ENCODE measurements around the gene TFDP2. TPM values are rescaled to one million over a fixed set of nuclear protein-coding genes. Genes with fewer than 3 reads are reported as not detected.
"Not testable (repeated sequence)": the region's sequence is repeated elsewhere in the genome, so short reads cannot be mapped to it uniquely, and the experiment has no call there.

The TFDP2 gene
- total and polyA plus RNA-seq, 4 donors: 13.3 to 62.5 (median 27.8) TPM

DNA sequence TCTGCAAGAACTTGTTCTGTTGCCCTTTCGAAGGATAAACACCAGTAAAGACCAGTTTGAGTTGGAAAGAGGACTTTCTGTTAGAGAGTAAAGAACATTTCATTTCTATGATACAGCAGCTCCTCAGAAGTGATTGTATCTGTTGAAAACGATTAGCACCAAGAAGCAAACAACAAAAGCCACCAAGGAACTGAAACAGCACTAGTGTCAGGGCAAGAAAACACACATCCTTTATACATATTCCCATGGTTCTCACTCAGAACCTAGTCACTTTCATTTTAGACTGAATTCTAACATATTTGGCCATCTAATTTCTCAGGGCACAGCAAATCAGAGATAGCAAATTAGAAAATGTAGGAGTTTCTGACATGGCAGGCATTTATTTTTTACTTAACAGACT, 156.8 kb downstream of the TFDP2 start:
- ATAC-seq (ENCODE audit: low FRiP score) (no peak), DNase-seq (no peak)
- H3K27ac ChIP-seq (ENCODE audit: low read depth in 1 of 2, low read length in 2 of 2): no peak overlapping the region
- intact Hi-C loops (cut with DNase I): no loop called here
- H3K4me1 ChIP-seq (ENCODE audit: control insufficient read depth in 1 of 2, insufficient read depth in 2 of 2, low read length in 2 of 2): peaks cover 0 to 1% of the 10 kb centered on the region in 2 donors
- H3K9me3 ChIP-seq (ENCODE audit: control insufficient read depth, low read length): no peaks in the 10 kb centered on the region
- H3K27me3 ChIP-seq (ENCODE audit: control insufficient read depth in 1 of 2, insufficient read depth in 2 of 2, low read length in 1 of 2): no peaks in the 10 kb centered on the region
- H3K4me3 ChIP-seq (ENCODE audit: low read length in 2 of 2): no peak overlapping the region
- 81 to 91% methylated on average over 2 of the region's 2 CpGs for WGBS, 2 donors
- H3K36me3 ChIP-seq (ENCODE audit: control insufficient read depth in 1 of 2, insufficient read depth in 2 of 2, low read length in 1 of 2): peaks cover 0 to 4% of the 10 kb centered on the region in 2 donors

- Histone ChIP-seq H3K36me3 (ENCODE audit: control insufficient read depth in 1 of 2, insufficient read depth in 2 of 2, low read length in 1 of 2) (peaks cover 0 to 4% of the 10 kb centered on the region in 2 donors), H3K4me3 (ENCODE audit: low read length in 2 of 2) (no peak overlapping the region), H3K4me1 (ENCODE audit: control insufficient read depth in 1 of 2, insufficient read depth in 2 of 2, low read length in 2 of 2) (no peaks in the 10 kb centered on the region), H3K27me3 (ENCODE audit: control insufficient read depth in 1 of 2, insufficient read depth in 2 of 2, low read length in 1 of 2) (no peaks in the 10 kb centered on the region), H3K9me3 (ENCODE audit: control insufficient read depth, low read length) (no peaks in the 10 kb centered on the region), H3K27ac (ENCODE audit: low read depth in 1 of 2, low read length in 2 of 2) (no peak overlapping the region)
- ATAC-seq (ENCODE audit: low FRiP score) (no peak), DNase-seq (no peak)
- intact Hi-C loops (cut with DNase I): no loop called here
- WGBS, 2 donors: 78 to 84% methylated on average over 2 of the region's 2 CpGs
Measured at GRCh38 chr3:141986548-141987107, 162.7 kb downstream of the TFDP2 start.

GRCh38 chr3:141981084-141981483, 168.3 kb downstream of the TFDP2 start:
- Histone ChIP-seq H3K36me3 (ENCODE audit: control insufficient read depth in 1 of 2, insufficient read depth in 2 of 2, low read length in 1 of 2) (peaks cover 0 to 3% of the 10 kb centered on the region in 2 donors), H3K4me1 (ENCODE audit: control insufficient read depth in 1 of 2, insufficient read depth in 2 of 2, low read length in 2 of 2) (no peaks in the 10 kb centered on the region), H3K4me3 (ENCODE audit: low read length in 2 of 2) (no peak overlapping the region), H3K27me3 (ENCODE audit: control insufficient read depth in 1 of 2, insufficient read depth in 2 of 2, low read length in 1 of 2) (no peaks in the 10 kb centered on the region), H3K27ac (ENCODE audit: low read depth in 1 of 2, low read length in 2 of 2) (no peak overlapping the region), H3K9me3 (ENCODE audit: control insufficient read depth, low read length) (no peaks in the 10 kb centered on the region)
- 97% methylated on average over 3 of the region's 3 CpGs for WGBS, 2 donors
- intact Hi-C loops (cut with DNase I): no loop called here
- no peak for DNase-seq
- no peak for ATAC-seq (ENCODE audit: low FRiP score)

- Histone ChIP-seq H3K9me3 (ENCODE audit: control insufficient read depth, low read length) (no peaks in the 10 kb centered on the region), H3K4me1 (ENCODE audit: control insufficient read depth in 1 of 2, insufficient read depth in 2 of 2, low read length in 2 of 2) (no peaks in the 10 kb centered on the region), H3K27me3 (ENCODE audit: control insufficient read depth in 1 of 2, insufficient read depth in 2 of 2, low read length in 1 of 2) (no peaks in the 10 kb centered on the region), H3K27ac (ENCODE audit: low read depth in 1 of 2, low read length in 2 of 2) (no peak overlapping the region), H3K4me3 (ENCODE audit: low read length in 2 of 2) (no peak overlapping the region), H3K36me3 (ENCODE audit: control insufficient read depth in 1 of 2, insufficient read depth in 2 of 2, low read length in 1 of 2) (peaks cover 0 to 3% of the 10 kb centered on the region in 2 donors)
- ATAC-seq (ENCODE audit: low FRiP score): no peak
- WGBS, 2 donors: 91 to 92% methylated on average over 5 of the region's 5 CpGs
- intact Hi-C loops (cut with DNase I): no loop called here
- no peak for DNase-seq
Measured at GRCh38 chr3:141979050-141979671, 170.2 kb downstream of the TFDP2 start.

GRCh38 chr3:141974777-141975176, 174.6 kb downstream of the TFDP2 start:
- H3K27ac ChIP-seq (ENCODE audit: low read depth in 1 of 2, low read length in 2 of 2); H3K4me3 ChIP-seq (ENCODE audit: low read length in 2 of 2); intact Hi-C loops (cut with DNase I); ATAC-seq (ENCODE audit: low FRiP score); H3K9me3 ChIP-seq (ENCODE audit: control insufficient read depth, low read length); H3K36me3 ChIP-seq (ENCODE audit: control insufficient read depth in 1 of 2, insufficient read depth in 2 of 2, low read length in 1 of 2); DNase-seq; H3K4me1 ChIP-seq (ENCODE audit: control insufficient read depth in 1 of 2, insufficient read depth in 2 of 2, low read length in 2 of 2); H3K27me3 ChIP-seq (ENCODE audit: control insufficient read depth in 1 of 2, insufficient read depth in 2 of 2, low read length in 1 of 2): not testable (repeated sequence)
- WGBS, 2 donors: 97% methylated on average over 8 of the region's 8 CpGs

DNA sequence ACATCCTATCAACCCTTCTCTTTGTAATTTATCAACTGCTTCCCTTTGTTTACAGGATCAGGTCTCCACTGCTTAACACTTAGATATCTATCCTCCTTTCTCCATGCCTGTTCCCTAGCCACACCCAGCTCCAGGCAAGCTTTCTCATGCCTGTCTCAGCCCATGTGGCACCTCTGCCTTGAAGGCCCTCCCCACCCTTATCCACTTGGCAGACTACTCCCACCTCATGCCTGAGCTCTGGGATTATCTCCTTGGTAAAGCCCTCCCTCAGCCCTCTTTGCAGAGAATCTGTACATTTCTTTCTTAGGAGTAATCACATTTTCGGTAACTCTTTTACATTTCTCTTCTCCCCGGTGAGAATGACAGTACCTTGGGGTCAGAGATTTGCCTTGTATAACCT, 176.9 kb downstream of the TFDP2 start:
- Histone ChIP-seq H3K9me3 (ENCODE audit: control insufficient read depth, low read length) (no peaks in the 10 kb centered on the region), H3K27me3 (ENCODE audit: control insufficient read depth in 1 of 2, insufficient read depth in 2 of 2, low read length in 1 of 2) (no peaks in the 10 kb centered on the region), H3K4me1 (ENCODE audit: control insufficient read depth in 1 of 2, insufficient read depth in 2 of 2, low read length in 2 of 2) (no peaks in the 10 kb centered on the region), H3K4me3 (ENCODE audit: low read length in 2 of 2) (no peak overlapping the region), H3K27ac (ENCODE audit: low read depth in 1 of 2, low read length in 2 of 2) (no peak overlapping the region), H3K36me3 (ENCODE audit: control insufficient read depth in 1 of 2, insufficient read depth in 2 of 2, low read length in 1 of 2) (peaks cover 0 to 4% of the 10 kb centered on the region in 2 donors)
- DNase-seq (no peak), ATAC-seq (ENCODE audit: low FRiP score) (no peak)
- intact Hi-C loops (cut with DNase I): no loop called here
- 96 to 97% methylated on average over 2 of the region's 2 CpGs for WGBS, 2 donors

GRCh38 chr3:141971571-141971970, 177.8 kb downstream of the TFDP2 start:
- no peak for ATAC-seq (ENCODE audit: low FRiP score)
- peaks cover 0 to 4% of the 10 kb centered on the region in 2 donors for H3K36me3 ChIP-seq (ENCODE audit: control insufficient read depth in 1 of 2, insufficient read depth in 2 of 2, low read length in 1 of 2)
- H3K27me3 ChIP-seq (ENCODE audit: control insufficient read depth in 1 of 2, insufficient read depth in 2 of 2, low read length in 1 of 2): no peaks in the 10 kb centered on the region
- intact Hi-C loops (cut with DNase I): no loop called here
- DNase-seq: no peak
- H3K9me3 ChIP-seq (ENCODE audit: control insufficient read depth, low read length): no peaks in the 10 kb centered on the region
- WGBS, 2 donors: 97 to 100% methylated on average over 1 of the region's 1 CpG
- no peaks in the 10 kb centered on the region for H3K4me1 ChIP-seq (ENCODE audit: control insufficient read depth in 1 of 2, insufficient read depth in 2 of 2, low read length in 2 of 2)
- no peak overlapping the region for H3K27ac ChIP-seq (ENCODE audit: low read depth in 1 of 2, low read length in 2 of 2)
- H3K4me3 ChIP-seq (ENCODE audit: low read length in 2 of 2): no peak overlapping the region

DNA sequence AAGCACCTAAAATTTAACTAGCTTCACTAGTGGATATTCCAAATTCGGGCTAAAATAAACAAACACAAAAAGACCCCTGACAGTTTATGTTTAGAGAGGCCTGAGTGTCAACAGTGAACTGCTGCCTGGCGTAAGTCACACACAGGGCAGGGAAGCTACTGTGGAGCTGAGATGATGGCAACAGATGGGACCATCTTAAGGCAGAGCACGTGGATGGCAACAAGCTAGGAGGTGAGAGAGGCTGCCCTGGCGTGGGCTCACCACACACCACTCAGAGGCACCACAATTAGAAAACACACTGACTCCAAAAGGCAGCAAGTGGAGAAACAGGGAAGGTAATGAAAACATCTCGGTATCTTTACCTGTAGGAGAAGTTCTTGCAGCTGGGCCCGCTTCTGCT, 179.6 kb downstream of the TFDP2 start:
- DNase-seq: no peak
- intact Hi-C loops (cut with DNase I): loop anchor here in 1 of 2 donors (10.0 kb wide), 1 partner anchor 315 kb away; no protein-coding TSS in a partner anchor
- H3K36me3 ChIP-seq (ENCODE audit: control insufficient read depth in 1 of 2, insufficient read depth in 2 of 2, low read length in 1 of 2): peaks cover 0 to 2% of the 10 kb centered on the region in 2 donors

DNA sequence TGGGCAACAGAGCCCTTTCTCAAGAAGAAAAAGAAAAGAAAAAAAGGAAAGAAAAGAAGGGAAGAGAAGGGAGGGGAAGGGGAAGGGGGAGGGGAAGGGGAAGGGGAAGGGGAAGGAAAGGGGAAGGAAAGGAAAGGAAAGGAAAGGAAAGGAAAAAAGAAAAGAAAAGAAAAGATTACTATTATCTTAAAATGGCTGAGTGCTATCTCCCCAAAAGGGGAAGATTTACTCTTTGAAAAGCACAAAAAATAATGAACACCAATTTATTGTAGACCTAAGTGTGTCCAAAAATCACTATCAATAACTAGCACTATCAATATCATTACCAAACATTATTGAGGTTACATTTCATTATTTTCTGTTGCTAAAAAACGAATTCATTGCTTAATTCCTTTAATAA, 183.9 kb downstream of the TFDP2 start:
- intact Hi-C loops (cut with DNase I): loop anchor here in 1 of 2 donors (10.0 kb wide), 1 partner anchor 319 kb away; no protein-coding TSS in a partner anchor
- Histone ChIP-seq H3K4me1 (ENCODE audit: control insufficient read depth in 1 of 2, insufficient read depth in 2 of 2, low read length in 2 of 2) (no peaks in the 10 kb centered on the region), H3K9me3 (ENCODE audit: control insufficient read depth, low read length) (no peaks in the 10 kb centered on the region), H3K36me3 (ENCODE audit: control insufficient read depth in 1 of 2, insufficient read depth in 2 of 2, low read length in 1 of 2) (peaks cover 2 to 4% of the 10 kb centered on the region in 2 donors), H3K4me3 (ENCODE audit: low read length in 2 of 2) (no peak overlapping the region), H3K27me3 (ENCODE audit: control insufficient read depth in 1 of 2, insufficient read depth in 2 of 2, low read length in 1 of 2) (no peaks in the 10 kb centered on the region), H3K27ac (ENCODE audit: low read depth in 1 of 2, low read length in 2 of 2) (no peak overlapping the region)
- WGBS, 2 donors: 85 to 95% methylated on average over 1 of the region's 1 CpG
- DNase-seq: no peak
- no peak for ATAC-seq (ENCODE audit: low FRiP score)

More for the DNA sequence above, 179.6 kb downstream of the TFDP2 start:
- WGBS, 2 donors: 73 to 82% methylated on average over 6 of the region's 6 CpGs
- no peaks in the 10 kb centered on the region for H3K9me3 ChIP-seq (ENCODE audit: control insufficient read depth, low read length)
- H3K27me3 ChIP-seq (ENCODE audit: control insufficient read depth in 1 of 2, insufficient read depth in 2 of 2, low read length in 1 of 2): no peaks in the 10 kb centered on the region
- H3K4me1 ChIP-seq (ENCODE audit: control insufficient read depth in 1 of 2, insufficient read depth in 2 of 2, low read length in 2 of 2): no peaks in the 10 kb centered on the region
- H3K27ac ChIP-seq (ENCODE audit: low read depth in 1 of 2, low read length in 2 of 2): no peak overlapping the region
- H3K4me3 ChIP-seq (ENCODE audit: low read length in 2 of 2): no peak overlapping the region
- ATAC-seq (ENCODE audit: low FRiP score): no peak

Data from aorta (tissue), 5 donors.